Measurements from ENCODE around the gene FILIP1L.

FILIP1L gene

GRCh38 chr3:100029689-100030088, 84.6 kb downstream of the FILIP1L start:
- H3K4me1 ChIP-seq (ENCODE audit: control insufficient read depth, insufficient read depth, low read length), result no peaks in the 10 kb centered on the region

GRCh38 chr3:100029052-100029451, 85.2 kb downstream of the FILIP1L start:
- no peaks in the 10 kb centered on the region for H3K4me1 ChIP-seq (ENCODE audit: control insufficient read depth, insufficient read depth, low read length)
- H3K36me3 ChIP-seq (ENCODE audit: control insufficient read depth, insufficient read depth, low read length), result no peaks in the 10 kb centered on the region
- no peaks in the 10 kb centered on the region for H3K27me3 ChIP-seq (ENCODE audit: control insufficient read depth, insufficient read depth, low read length)
- no peak overlapping the region for H3K4me3 ChIP-seq (ENCODE audit: low read length)
- WGBS (ENCODE audit: insufficient coverage, insufficient read length), result no CpG with 5 or more reads among the region's 1 CpG
- no peak overlapping the region for H3K27ac ChIP-seq (ENCODE audit: low read length)
- H3K9me3 ChIP-seq (ENCODE audit: control insufficient read depth, insufficient read depth, low read length), result no peaks in the 10 kb centered on the region
- DNase-seq (ENCODE audit: low read depth, low spot score), result no peak

More at GRCh38 chr3:100029689-100030088, 84.6 kb downstream of the FILIP1L start:
- no CpG with 5 or more reads among the region's 2 CpGs for WGBS (ENCODE audit: insufficient coverage, insufficient read length)
- H3K4me3 ChIP-seq (ENCODE audit: low read length), result no peak overlapping the region
- DNase-seq (ENCODE audit: low read depth, low spot score), result no peak
- no peak overlapping the region for H3K27ac ChIP-seq (ENCODE audit: low read length)
- H3K36me3 ChIP-seq (ENCODE audit: control insufficient read depth, insufficient read depth, low read length), result no peaks in the 10 kb centered on the region
- H3K9me3 ChIP-seq (ENCODE audit: control insufficient read depth, insufficient read depth, low read length), result no peaks in the 10 kb centered on the region
- no peaks in the 10 kb centered on the region for H3K27me3 ChIP-seq (ENCODE audit: control insufficient read depth, insufficient read depth, low read length)

GRCh38 chr3:100027321-100027720, 87.0 kb downstream of the FILIP1L start:
- Histone ChIP-seq H3K27me3 (ENCODE audit: control insufficient read depth, insufficient read depth, low read length) (no peaks in the 10 kb centered on the region), H3K27ac (ENCODE audit: low read length) (no peak overlapping the region), H3K9me3 (ENCODE audit: control insufficient read depth, insufficient read depth, low read length) (no peaks in the 10 kb centered on the region), H3K4me3 (ENCODE audit: low read length) (no peak overlapping the region), H3K36me3 (ENCODE audit: control insufficient read depth, insufficient read depth, low read length) (no peaks in the 10 kb centered on the region), H3K4me1 (ENCODE audit: control insufficient read depth, insufficient read depth, low read length) (no peaks in the 10 kb centered on the region)
- WGBS (ENCODE audit: insufficient coverage, insufficient read length), result no CpG with 5 or more reads among the region's 1 CpG
- no peak for DNase-seq (ENCODE audit: low read depth, low spot score)

- Histone ChIP-seq H3K4me1 (ENCODE audit: control insufficient read depth, insufficient read depth, low read length) (no peaks in the 10 kb centered on the region), H3K4me3 (ENCODE audit: low read length) (no peak overlapping the region), H3K27me3 (ENCODE audit: control insufficient read depth, insufficient read depth, low read length) (no peaks in the 10 kb centered on the region), H3K36me3 (ENCODE audit: control insufficient read depth, insufficient read depth, low read length) (no peaks in the 10 kb centered on the region), H3K9me3 (ENCODE audit: control insufficient read depth, insufficient read depth, low read length) (no peaks in the 10 kb centered on the region), H3K27ac (ENCODE audit: low read length) (no peak overlapping the region)
- WGBS (ENCODE audit: insufficient coverage, insufficient read length), result no CpG with 5 or more reads among the region's 7 CpGs
- no peak for DNase-seq (ENCODE audit: low read depth, low spot score)
Measured at GRCh38 chr3:100024520-100025303, 89.6 kb downstream of the FILIP1L start.

- no peak for DNase-seq (ENCODE audit: low read depth, low spot score)
- H3K27me3 ChIP-seq (ENCODE audit: control insufficient read depth, insufficient read depth, low read length), result no peaks in the 10 kb centered on the region
- no CpG with 5 or more reads among the region's 1 CpG for WGBS (ENCODE audit: insufficient coverage, insufficient read length)
- no peak overlapping the region for H3K4me3 ChIP-seq (ENCODE audit: low read length)
- no peaks in the 10 kb centered on the region for H3K4me1 ChIP-seq (ENCODE audit: control insufficient read depth, insufficient read depth, low read length)
- H3K9me3 ChIP-seq (ENCODE audit: control insufficient read depth, insufficient read depth, low read length), result no peaks in the 10 kb centered on the region
- H3K36me3 ChIP-seq (ENCODE audit: control insufficient read depth, insufficient read depth, low read length), result no peaks in the 10 kb centered on the region
- H3K27ac ChIP-seq (ENCODE audit: low read length), result no peak overlapping the region
Measured at GRCh38 chr3:100023595-100023994, 90.7 kb downstream of the FILIP1L start.

- H3K9me3 ChIP-seq (ENCODE audit: control insufficient read depth, insufficient read depth, low read length), result no peaks in the 10 kb centered on the region
- no peak overlapping the region for H3K4me3 ChIP-seq (ENCODE audit: low read length)
- no peak for DNase-seq (ENCODE audit: low read depth, low spot score)
- no peaks in the 10 kb centered on the region for H3K4me1 ChIP-seq (ENCODE audit: control insufficient read depth, insufficient read depth, low read length)
- H3K27me3 ChIP-seq (ENCODE audit: control insufficient read depth, insufficient read depth, low read length), result no peaks in the 10 kb centered on the region
- no peak overlapping the region for H3K27ac ChIP-seq (ENCODE audit: low read length)
- no peaks in the 10 kb centered on the region for H3K36me3 ChIP-seq (ENCODE audit: control insufficient read depth, insufficient read depth, low read length)
- no CpG with 5 or more reads among the region's 5 CpGs for WGBS (ENCODE audit: insufficient coverage, insufficient read length)
Measured at GRCh38 chr3:100023150-100023549, 91.2 kb downstream of the FILIP1L start.

GRCh38 chr3:100022506-100022905, 91.8 kb downstream of the FILIP1L start:
- H3K4me3 ChIP-seq (ENCODE audit: low read length), result no peak overlapping the region
- H3K36me3 ChIP-seq (ENCODE audit: control insufficient read depth, insufficient read depth, low read length), result no peaks in the 10 kb centered on the region
- no peaks in the 10 kb centered on the region for H3K9me3 ChIP-seq (ENCODE audit: control insufficient read depth, insufficient read depth, low read length)
- H3K27me3 ChIP-seq (ENCODE audit: control insufficient read depth, insufficient read depth, low read length), result no peaks in the 10 kb centered on the region
- H3K4me1 ChIP-seq (ENCODE audit: control insufficient read depth, insufficient read depth, low read length), result no peaks in the 10 kb centered on the region
- DNase-seq (ENCODE audit: low read depth, low spot score), result no peak
- no peak overlapping the region for H3K27ac ChIP-seq (ENCODE audit: low read length)

GRCh38 chr3:100020876-100021644, 93.2 kb downstream of the FILIP1L start:
- H3K36me3 ChIP-seq (ENCODE audit: control insufficient read depth, insufficient read depth, low read length), result no peaks in the 10 kb centered on the region
- no peak overlapping the region for H3K27ac ChIP-seq (ENCODE audit: low read length)
- no peak for DNase-seq (ENCODE audit: low read depth, low spot score)
- no peak overlapping the region for H3K4me3 ChIP-seq (ENCODE audit: low read length)
- H3K27me3 ChIP-seq (ENCODE audit: control insufficient read depth, insufficient read depth, low read length), result no peaks in the 10 kb centered on the region
- no peaks in the 10 kb centered on the region for H3K9me3 ChIP-seq (ENCODE audit: control insufficient read depth, insufficient read depth, low read length)
- WGBS (ENCODE audit: insufficient coverage, insufficient read length), result no CpG with 5 or more reads among the region's 9 CpGs
- no peaks in the 10 kb centered on the region for H3K4me1 ChIP-seq (ENCODE audit: control insufficient read depth, insufficient read depth, low read length)

GRCh38 chr3:100019719-100020118, 94.6 kb downstream of the FILIP1L start:
- Histone ChIP-seq H3K9me3 (ENCODE audit: control insufficient read depth, insufficient read depth, low read length) (no peaks in the 10 kb centered on the region), H3K36me3 (ENCODE audit: control insufficient read depth, insufficient read depth, low read length) (no peaks in the 10 kb centered on the region), H3K4me1 (ENCODE audit: control insufficient read depth, insufficient read depth, low read length) (no peaks in the 10 kb centered on the region), H3K27me3 (ENCODE audit: control insufficient read depth, insufficient read depth, low read length) (no peaks in the 10 kb centered on the region), H3K4me3 (ENCODE audit: low read length) (no peak overlapping the region), H3K27ac (ENCODE audit: low read length) (no peak overlapping the region)
- WGBS (ENCODE audit: insufficient coverage, insufficient read length), result no CpG with 5 or more reads among the region's 1 CpG
- no peak for DNase-seq (ENCODE audit: low read depth, low spot score)

- no peak for DNase-seq (ENCODE audit: low read depth, low spot score)
- no peaks in the 10 kb centered on the region for H3K36me3 ChIP-seq (ENCODE audit: control insufficient read depth, insufficient read depth, low read length)
- H3K27ac ChIP-seq (ENCODE audit: low read length), result no peak overlapping the region
- H3K9me3 ChIP-seq (ENCODE audit: control insufficient read depth, insufficient read depth, low read length), result no peaks in the 10 kb centered on the region
- H3K4me1 ChIP-seq (ENCODE audit: control insufficient read depth, insufficient read depth, low read length), result no peaks in the 10 kb centered on the region
- no peak overlapping the region for H3K4me3 ChIP-seq (ENCODE audit: low read length)
- no peaks in the 10 kb centered on the region for H3K27me3 ChIP-seq (ENCODE audit: control insufficient read depth, insufficient read depth, low read length)
Measured at GRCh38 chr3:100018806-100019205, 95.5 kb downstream of the FILIP1L start.

- no CpG with 5 or more reads among the region's 1 CpG for WGBS (ENCODE audit: insufficient coverage, insufficient read length)
- H3K4me3 ChIP-seq (ENCODE audit: low read length), result no peak overlapping the region
- H3K9me3 ChIP-seq (ENCODE audit: control insufficient read depth, insufficient read depth, low read length), result no peaks in the 10 kb centered on the region
- DNase-seq (ENCODE audit: low read depth, low spot score), result no peak
- peaks cover 1% of the 10 kb centered on the region; the same call in 1 of the 2 replicates for H3K4me1 ChIP-seq (ENCODE audit: control insufficient read depth, insufficient read depth, low read length)
- no peak overlapping the region for H3K27ac ChIP-seq (ENCODE audit: low read length)
- no peaks in the 10 kb centered on the region for H3K36me3 ChIP-seq (ENCODE audit: control insufficient read depth, insufficient read depth, low read length)
- no peaks in the 10 kb centered on the region for H3K27me3 ChIP-seq (ENCODE audit: control insufficient read depth, insufficient read depth, low read length)
Measured at GRCh38 chr3:100010087-100010417, 104.2 kb downstream of the FILIP1L start.

Data from iPS DF 6.9 (cell line).